Measurements from ENCODE around the gene DICER1.

DICER1 gene

GRCh38 chr14:95150910-95151309 lies 6.4 kb downstream of the DICER1 start:
- in situ Hi-C loops (cut with HindIII; ENCODE audit: low sequenced_read_pairs) = no loop called here
- no peak for TF ChIP-seq CTCF (IDR thresholded peaks at IDR 0.05; ENCODE audit: low read depth, low read length, missing control alignments)
- no peak for DNase-seq (ENCODE audit: low read depth)
- H3K4me3 ChIP-seq (ENCODE audit: low read depth, low read length) = no peak overlapping the region

GRCh38 chr14:95149441-95149840 lies 7.9 kb downstream of the DICER1 start:
- in situ Hi-C loops (cut with HindIII; ENCODE audit: low sequenced_read_pairs) = no loop called here
- no peak for TF ChIP-seq CTCF (IDR thresholded peaks at IDR 0.05; ENCODE audit: low read depth, low read length, missing control alignments)
- DNase-seq (ENCODE audit: low read depth) = no peak
- H3K4me3 ChIP-seq (ENCODE audit: low read depth, low read length) = no peak overlapping the region

GRCh38 chr14:95147597-95147996 lies 9.7 kb downstream of the DICER1 start:
- no peak overlapping the region for H3K4me3 ChIP-seq (ENCODE audit: low read depth, low read length)
- in situ Hi-C loops (cut with HindIII; ENCODE audit: low sequenced_read_pairs) = no loop called here
- no peak for TF ChIP-seq CTCF (IDR thresholded peaks at IDR 0.05; ENCODE audit: low read depth, low read length, missing control alignments)
- no peak for DNase-seq (ENCODE audit: low read depth)

GRCh38 chr14:95146079-95146771 lies 11.1 kb downstream of the DICER1 start:
- no peak for DNase-seq (ENCODE audit: low read depth)
- no peak overlapping the region for H3K4me3 ChIP-seq (ENCODE audit: low read depth, low read length)
- no peak for TF ChIP-seq CTCF (IDR thresholded peaks at IDR 0.05; ENCODE audit: low read depth, low read length, missing control alignments)
- in situ Hi-C loops (cut with HindIII; ENCODE audit: low sequenced_read_pairs) = no loop called here

- no peak for TF ChIP-seq CTCF (IDR thresholded peaks at IDR 0.05; ENCODE audit: low read depth, low read length, missing control alignments)
- in situ Hi-C loops (cut with HindIII; ENCODE audit: low sequenced_read_pairs) = no loop called here
- no peak for DNase-seq (ENCODE audit: low read depth)
- H3K4me3 ChIP-seq (ENCODE audit: low read depth, low read length) = no peak overlapping the region
These were observed 12.5 kb downstream of the DICER1 start for GRCh38 chr14:95144849-95145248.

GRCh38 chr14:95143808-95144620 lies 13.3 kb downstream of the DICER1 start:
- DNase-seq (ENCODE audit: low read depth) = no peak
- in situ Hi-C loops (cut with HindIII; ENCODE audit: low sequenced_read_pairs) = no loop called here
- H3K4me3 ChIP-seq (ENCODE audit: low read depth, low read length) = no peak overlapping the region
- no peak for TF ChIP-seq CTCF (IDR thresholded peaks at IDR 0.05; ENCODE audit: low read depth, low read length, missing control alignments)
